ENCODE measurements around the gene ASB3.
"Not testable (repeated sequence)": the region's sequence is repeated elsewhere in the genome, so short reads cannot be mapped to it uniquely, and the experiment has no call there.

The ASB3 gene

GRCh38 chr2:53823639-53824038 is 36.9 kb upstream of the ASB3 start:
- not testable (repeated sequence) for H2AFZ ChIP-seq (ENCODE audit: low read depth, low read length); H3K4me1 ChIP-seq (ENCODE audit: insufficient read depth, low read length); H3K36me3 ChIP-seq (ENCODE audit: insufficient read depth, low read length); H4K20me1 ChIP-seq (ENCODE audit: insufficient read depth, low read length); H3K79me2 ChIP-seq (ENCODE audit: insufficient read depth, low read length); H3K27me3 ChIP-seq (ENCODE audit: insufficient read depth, low read length, poor library complexity); H3K9ac ChIP-seq (ENCODE audit: low read depth, low read length); H3K9me3 ChIP-seq (ENCODE audit: insufficient read depth, low read length, severe bottlenecking); H3K27ac ChIP-seq (ENCODE audit: low read length); H3K4me2 ChIP-seq (ENCODE audit: insufficient read depth, low read length); H3K4me3 ChIP-seq (ENCODE audit: low read depth in 1 of 2, low read length in 2 of 2)
- DNase-seq (peak; percentile 22), ATAC-seq (ENCODE audit: insufficient read depth, low read depth) (peak; percentile 65; the same call in 1 of the 3 replicates)
- TF ChIP-seq CTCF (IDR thresholded peaks at IDR 0.05; ENCODE audit: borderline replicate concordance, extremely low read depth, low read length, poor library complexity, severe bottlenecking) = peak; percentile 50

- Histone ChIP-seq H3K4me2 (ENCODE audit: insufficient read depth, low read length) (no peak overlapping the region), H3K4me1 (ENCODE audit: insufficient read depth, low read length) (no peaks in the 10 kb centered on the region), H3K27ac (ENCODE audit: low read length) (no peak overlapping the region), H4K20me1 (ENCODE audit: insufficient read depth, low read length) (no peaks in the 10 kb centered on the region), H3K27me3 (ENCODE audit: insufficient read depth, low read length, poor library complexity) (no peaks in the 10 kb centered on the region), H3K4me3 (ENCODE audit: low read depth in 1 of 2, low read length in 2 of 2) (no peak overlapping the region), H3K9ac (ENCODE audit: low read depth, low read length) (no peak overlapping the region), H2AFZ (ENCODE audit: low read depth, low read length) (no peak overlapping the region), H3K9me3 (ENCODE audit: insufficient read depth, low read length, severe bottlenecking) (no peaks in the 10 kb centered on the region), H3K79me2 (ENCODE audit: insufficient read depth, low read length) (no peaks in the 10 kb centered on the region), H3K36me3 (ENCODE audit: insufficient read depth, low read length) (peaks cover 17% of the 10 kb centered on the region; the same call in 1 of the 2 replicates)
- TF ChIP-seq EZH2 (IDR thresholded peaks at IDR 0.05; ENCODE audit: borderline replicate concordance, low read depth, low read length, severe bottlenecking) (no peak), CTCF (IDR thresholded peaks at IDR 0.05; ENCODE audit: borderline replicate concordance, extremely low read depth, low read length, poor library complexity, severe bottlenecking) (no peak)
- ATAC-seq (ENCODE audit: insufficient read depth, low read depth) (no peak), DNase-seq (no peak)
Observed at GRCh38 chr2:53821810-53822209, 35.1 kb upstream of the ASB3 start.

- Histone ChIP-seq H3K36me3 (ENCODE audit: insufficient read depth, low read length) (peaks cover 21% of the 10 kb centered on the region; the same call in 1 of the 2 replicates), H4K20me1 (ENCODE audit: insufficient read depth, low read length) (no peaks in the 10 kb centered on the region), H3K27ac (ENCODE audit: low read length) (no peak overlapping the region), H3K4me2 (ENCODE audit: insufficient read depth, low read length) (no peak overlapping the region), H3K9me3 (ENCODE audit: insufficient read depth, low read length, severe bottlenecking) (no peaks in the 10 kb centered on the region), H3K9ac (ENCODE audit: low read depth, low read length) (no peak overlapping the region), H3K79me2 (ENCODE audit: insufficient read depth, low read length) (no peaks in the 10 kb centered on the region), H2AFZ (ENCODE audit: low read depth, low read length) (no peak overlapping the region), H3K4me3 (ENCODE audit: low read depth in 1 of 2, low read length in 2 of 2) (no peak overlapping the region), H3K27me3 (ENCODE audit: insufficient read depth, low read length, poor library complexity) (no peaks in the 10 kb centered on the region), H3K4me1 (ENCODE audit: insufficient read depth, low read length) (no peaks in the 10 kb centered on the region)
- DNase-seq (no peak), ATAC-seq (ENCODE audit: insufficient read depth, low read depth) (no peak)
- TF ChIP-seq CTCF (IDR thresholded peaks at IDR 0.05; ENCODE audit: borderline replicate concordance, extremely low read depth, low read length, poor library complexity, severe bottlenecking) = no peak
- no peak for TF ChIP-seq EZH2 (IDR thresholded peaks at IDR 0.05; ENCODE audit: borderline replicate concordance, low read depth, low read length, severe bottlenecking)
Observed at GRCh38 chr2:53820711-53821110, 34.0 kb upstream of the ASB3 start.

- Histone ChIP-seq H3K27ac (ENCODE audit: low read length) (no peak overlapping the region), H3K79me2 (ENCODE audit: insufficient read depth, low read length) (no peaks in the 10 kb centered on the region), H3K27me3 (ENCODE audit: insufficient read depth, low read length, poor library complexity) (no peaks in the 10 kb centered on the region), H3K36me3 (ENCODE audit: insufficient read depth, low read length) (peaks cover 27% of the 10 kb centered on the region; the same call in 1 of the 2 replicates), H4K20me1 (ENCODE audit: insufficient read depth, low read length) (no peaks in the 10 kb centered on the region), H3K9ac (ENCODE audit: low read depth, low read length) (no peak overlapping the region), H3K4me1 (ENCODE audit: insufficient read depth, low read length) (no peaks in the 10 kb centered on the region), H3K4me2 (ENCODE audit: insufficient read depth, low read length) (no peak overlapping the region), H3K4me3 (ENCODE audit: low read depth in 1 of 2, low read length in 2 of 2) (no peak overlapping the region), H3K9me3 (ENCODE audit: insufficient read depth, low read length, severe bottlenecking) (no peaks in the 10 kb centered on the region), H2AFZ (ENCODE audit: low read depth, low read length) (no peak overlapping the region)
- DNase-seq = no peak
- no peak for ATAC-seq (ENCODE audit: insufficient read depth, low read depth)
- no peak for TF ChIP-seq EZH2 (IDR thresholded peaks at IDR 0.05; ENCODE audit: borderline replicate concordance, low read depth, low read length, severe bottlenecking)
- no peak for TF ChIP-seq CTCF (IDR thresholded peaks at IDR 0.05; ENCODE audit: borderline replicate concordance, extremely low read depth, low read length, poor library complexity, severe bottlenecking)
Observed at GRCh38 chr2:53820048-53820447, 33.3 kb upstream of the ASB3 start.
